Panc1 (cell line): Measurements from ENCODE around the gene DPEP2. TPM values are rescaled to one million over a fixed set of nuclear protein-coding genes. Genes with fewer than 3 reads are reported as not detected.

Experiments used
- ATAC-seq: fragments of 200-7000 bp; cut with Tn5 transposase; 2 replicates; pipeline ENCODE4 v1.9.1; 2020; ENCODE audit warnings: mild to moderate bottlenecking, moderate library complexity
- BruUV-seq: library from RNA; stranded (reverse); fragments of 400-500 nt; replicated peaks from 2 replicates; lab custom pipeline; 2021; lab: Mats Ljungman, UMichigan
- CTCF ChIA-PET: fragments of 300-600 bp; sonication (Branson Sonifier 250); formaldehyde crosslinking; loops from one replicate; lab custom pipeline; 2022; ENCODE audit warnings: antibody characterized with exemption; lab: Charles Lee
- POLR2A ChIA-PET: fragments of 300-600 bp; sonication (Branson Sonifier 250); formaldehyde crosslinking; loops from one replicate; lab custom pipeline; 2022; ENCODE audit warnings: antibody characterized with exemption; lab: Charles Lee
- DNase-seq: peaks from one replicate; pipeline ENCODE4 v3.0.0-alpha.2; 2010; ENCODE audit warnings: low read depth, low spot score
- H3K27ac ChIP-seq: 2 replicates; pipeline ENCODE4 v1.5.1; 2011; ENCODE audit warnings: mild to moderate bottlenecking, low read length, inconsistent platforms
- H3K27me3 ChIP-seq: fragments of 200-500 bp; sonication (Bioruptor generic); 2 replicates; pipeline ENCODE4 v1.6.0; 2014; ENCODE audit warnings: low read length, inconsistent platforms; ENCODE audit not compliant: control insufficient read depth, insufficient read depth
- H3K36me3 ChIP-seq: fragments of 200-500 bp; sonication (Bioruptor generic); 2 replicates; pipeline ENCODE4 v1.5.1; 2014; ENCODE audit warnings: inconsistent platforms, mild to moderate bottlenecking, low read length, moderate library complexity; ENCODE audit not compliant: control insufficient read depth, insufficient read depth
- H3K4me1 ChIP-seq: 2 replicates; pipeline ENCODE4 v1.5.1; 2011; ENCODE audit warnings: inconsistent platforms, mild to moderate bottlenecking, low read length, moderate library complexity; ENCODE audit not compliant: control insufficient read depth, insufficient read depth
- H3K4me3 ChIP-seq, 2 experiments: 2 replicates each; pipeline ENCODE4 v1.5.1; 2011 to 2012; ENCODE audit warnings: low read depth in 2 of 2, low read length in 2 of 2, mild to moderate bottlenecking in 2 of 2, inconsistent platforms in 1 of 2, moderate library complexity in 1 of 2
- H3K9me3 ChIP-seq: fragments of 200-500 bp; sonication (Bioruptor generic); 2 replicates; pipeline ENCODE4 v1.5.1; 2014; ENCODE audit warnings: low read depth, mild to moderate bottlenecking, inconsistent platforms, low read length, moderate library complexity; ENCODE audit not compliant: control insufficient read depth, insufficient read depth
- POLR2AphosphoS5 ChIP-seq: IDR thresholded peaks from 2 replicates; pipeline ENCODE4 v1.6.1; 2012; ENCODE audit warnings: mild to moderate bottlenecking, low read depth, low read length, moderate library complexity
- SIN3A ChIP-seq: IDR thresholded peaks from 2 replicates; pipeline ENCODE4 v1.6.1; 2012; ENCODE audit warnings: low read depth, mild to moderate bottlenecking, low read length, moderate library complexity, borderline replicate concordance; ENCODE audit not compliant: insufficient read depth
- TCF7L2 ChIP-seq: IDR thresholded peaks from 2 replicates; pipeline ENCODE4 v1.6.1; 2011; ENCODE audit warnings: mild to moderate bottlenecking, low read depth, low read length, inconsistent platforms
- in situ Hi-C: cut with HindIII; loops from 2 replicates; pipeline ENCODE4 v1.10.0; 2016; ENCODE audit warnings: low sequenced_read_pairs, low pct_unique_long_range_greater_than_20kb
- intact Hi-C: fragments of 100-400 bp; cut with micrococcal nuclease; formaldehyde crosslinking; loops from one replicate; pipeline ENCODE4 v1.10.0; 2022; ENCODE audit not compliant: unreplicated experiment
- total RNA-seq: library from RNA; stranded (reverse); gene quantifications from one replicate; pipeline ENCODE4 v1.2.1, GENCODE V29; 2021; ENCODE audit not compliant: unreplicated experiment
- TF ChIP-seq, protein P1 (sequence below), 2 experiments: IDR thresholded peaks; 2 replicates each; pipeline ENCODE4 v1.6.1; 2011 to 2012; ENCODE audit warnings: low read depth in 2 of 2, control low read depth in 1 of 2, low read length in 1 of 2, mild to moderate bottlenecking in 1 of 2, moderate library complexity in 1 of 2; ENCODE audit not compliant: insufficient read depth in 1 of 2
- TF ChIP-seq, protein P2 (sequence below): fragments of 450-650 bp; IDR thresholded peaks from 2 replicates; pipeline ENCODE4 v1.5.1; 2017; ENCODE audit warnings: mild to moderate bottlenecking

Gene DPEP2
- total RNA-seq, 1 experiment from 2014 or later, result not detected

DNA sequence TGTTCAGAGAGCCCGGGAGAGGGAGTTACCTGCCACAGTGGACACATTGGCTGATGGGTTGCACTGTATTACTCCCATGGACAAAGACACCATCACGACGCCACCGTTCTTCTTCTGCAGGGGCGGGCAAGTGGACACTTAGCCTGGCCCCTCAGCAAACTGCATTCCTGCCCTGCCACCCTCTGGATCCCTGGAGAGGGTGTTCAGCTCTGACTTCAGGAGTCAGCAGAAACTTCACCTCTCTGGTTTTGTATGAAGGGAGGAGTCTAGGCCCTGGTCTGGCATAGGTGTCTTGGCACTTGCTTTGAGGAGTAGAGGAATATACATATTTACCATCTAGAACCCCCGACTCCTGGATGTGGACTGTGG lies 9.3 kb downstream of the DPEP2 start:
- intact Hi-C loops (loop anchor here (5.0 kb wide), 1 partner anchor 52 kb away; no protein-coding TSS in a partner anchor), in situ Hi-C loops (no loop called here)
- DNase-seq, result no peak
- no peak overlapping the region for H3K27ac ChIP-seq
- H3K4me3 ChIP-seq, result no peak overlapping the region
- no peak for TF ChIP-seq TCF7L2
- TF ChIP-seq, protein P1, sequence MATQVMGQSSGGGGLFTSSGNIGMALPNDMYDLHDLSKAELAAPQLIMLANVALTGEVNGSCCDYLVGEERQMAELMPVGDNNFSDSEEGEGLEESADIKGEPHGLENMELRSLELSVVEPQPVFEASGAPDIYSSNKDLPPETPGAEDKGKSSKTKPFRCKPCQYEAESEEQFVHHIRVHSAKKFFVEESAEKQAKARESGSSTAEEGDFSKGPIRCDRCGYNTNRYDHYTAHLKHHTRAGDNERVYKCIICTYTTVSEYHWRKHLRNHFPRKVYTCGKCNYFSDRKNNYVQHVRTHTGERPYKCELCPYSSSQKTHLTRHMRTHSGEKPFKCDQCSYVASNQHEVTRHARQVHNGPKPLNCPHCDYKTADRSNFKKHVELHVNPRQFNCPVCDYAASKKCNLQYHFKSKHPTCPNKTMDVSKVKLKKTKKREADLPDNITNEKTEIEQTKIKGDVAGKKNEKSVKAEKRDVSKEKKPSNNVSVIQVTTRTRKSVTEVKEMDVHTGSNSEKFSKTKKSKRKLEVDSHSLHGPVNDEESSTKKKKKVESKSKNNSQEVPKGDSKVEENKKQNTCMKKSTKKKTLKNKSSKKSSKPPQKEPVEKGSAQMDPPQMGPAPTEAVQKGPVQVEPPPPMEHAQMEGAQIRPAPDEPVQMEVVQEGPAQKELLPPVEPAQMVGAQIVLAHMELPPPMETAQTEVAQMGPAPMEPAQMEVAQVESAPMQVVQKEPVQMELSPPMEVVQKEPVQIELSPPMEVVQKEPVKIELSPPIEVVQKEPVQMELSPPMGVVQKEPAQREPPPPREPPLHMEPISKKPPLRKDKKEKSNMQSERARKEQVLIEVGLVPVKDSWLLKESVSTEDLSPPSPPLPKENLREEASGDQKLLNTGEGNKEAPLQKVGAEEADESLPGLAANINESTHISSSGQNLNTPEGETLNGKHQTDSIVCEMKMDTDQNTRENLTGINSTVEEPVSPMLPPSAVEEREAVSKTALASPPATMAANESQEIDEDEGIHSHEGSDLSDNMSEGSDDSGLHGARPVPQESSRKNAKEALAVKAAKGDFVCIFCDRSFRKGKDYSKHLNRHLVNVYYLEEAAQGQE (IDR thresholded peaks at IDR 0.05; ENCODE audit: insufficient read depth in 1 of 2, low read depth in 2 of 2, low read length in 1 of 2), result no peak
- TF ChIP-seq POLR2AphosphoS5, result no peak
- no peak for TF ChIP-seq SIN3A
- TF ChIP-seq, protein P2, sequence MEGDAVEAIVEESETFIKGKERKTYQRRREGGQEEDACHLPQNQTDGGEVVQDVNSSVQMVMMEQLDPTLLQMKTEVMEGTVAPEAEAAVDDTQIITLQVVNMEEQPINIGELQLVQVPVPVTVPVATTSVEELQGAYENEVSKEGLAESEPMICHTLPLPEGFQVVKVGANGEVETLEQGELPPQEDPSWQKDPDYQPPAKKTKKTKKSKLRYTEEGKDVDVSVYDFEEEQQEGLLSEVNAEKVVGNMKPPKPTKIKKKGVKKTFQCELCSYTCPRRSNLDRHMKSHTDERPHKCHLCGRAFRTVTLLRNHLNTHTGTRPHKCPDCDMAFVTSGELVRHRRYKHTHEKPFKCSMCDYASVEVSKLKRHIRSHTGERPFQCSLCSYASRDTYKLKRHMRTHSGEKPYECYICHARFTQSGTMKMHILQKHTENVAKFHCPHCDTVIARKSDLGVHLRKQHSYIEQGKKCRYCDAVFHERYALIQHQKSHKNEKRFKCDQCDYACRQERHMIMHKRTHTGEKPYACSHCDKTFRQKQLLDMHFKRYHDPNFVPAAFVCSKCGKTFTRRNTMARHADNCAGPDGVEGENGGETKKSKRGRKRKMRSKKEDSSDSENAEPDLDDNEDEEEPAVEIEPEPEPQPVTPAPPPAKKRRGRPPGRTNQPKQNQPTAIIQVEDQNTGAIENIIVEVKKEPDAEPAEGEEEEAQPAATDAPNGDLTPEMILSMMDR, result no peak
- no peaks in the 10 kb centered on the region for H3K9me3 ChIP-seq
- no peaks in the 10 kb centered on the region for H3K36me3 ChIP-seq
- ChIA-PET POLR2A (no interaction called here), CTCF (no interaction called here)
- BruUV-seq, result no TSS peak
- peaks cover 4% of the 10 kb centered on the region for H3K4me1 ChIP-seq
- ATAC-seq, result no peak
- no peaks in the 10 kb centered on the region for H3K27me3 ChIP-seq

GRCh38 chr16:67989322-67990017 lies 9.8 kb downstream of the DPEP2 start:
- ATAC-seq, result no peak
- CTCF ChIA-PET, result no interaction called here
- peaks cover 4% of the 10 kb centered on the region for H3K4me1 ChIP-seq
- intact Hi-C loops (loop anchor here (5.0 kb wide), 1 partner anchor 53 kb away; no protein-coding TSS in a partner anchor), in situ Hi-C loops (no loop called here)
- no peaks in the 10 kb centered on the region for H3K36me3 ChIP-seq
- no peak overlapping the region for H3K27ac ChIP-seq
- DNase-seq, result no peak
- no TSS peak for BruUV-seq
- no peak overlapping the region for H3K4me3 ChIP-seq
- H3K9me3 ChIP-seq, result no peaks in the 10 kb centered on the region
- POLR2A ChIA-PET, result no interaction called here
- TF ChIP-seq TCF7L2 (no peak), POLR2AphosphoS5 (no peak), SIN3A (no peak)
- TF ChIP-seq, protein P2, result no peak
- TF ChIP-seq, protein P1 (IDR thresholded peaks at IDR 0.05; ENCODE audit: insufficient read depth in 1 of 2, low read depth in 2 of 2, low read length in 1 of 2), result no peak
- H3K27me3 ChIP-seq, result no peaks in the 10 kb centered on the region
